Prostate gland (tissue), 2 donors: Measurements from ENCODE around the gene ZNF281.

Source experiments
- POLR2A ChIP-seq: fragments of 450-650 bp; IDR thresholded peaks from one replicate; pipeline ENCODE4 v1.6.1; 2016; ENCODE audit warnings: antibody characterized with exemption, mild to moderate bottlenecking
- POLR2AphosphoS5 ChIP-seq: sonication (generic); formaldehyde crosslinking; IDR thresholded peaks from one replicate; pipeline ENCODE4 v1.6.1; 2017; ENCODE audit warnings: antibody characterized with exemption
- TF ChIP-seq, protein P1 (sequence below), 4 experiments: fragments of 200-600 bp in 2 of 4; fragments of 450-650 bp in 2 of 4; sonication (generic) in 2 of 4; IDR thresholded peaks; 1 replicate in 3 of 4; 2 replicates in 1 of 4; pipeline ENCODE4 v1.5.1; 2016 to 2019; ENCODE audit warnings: antibody characterized with exemption in 4 of 4, mild to moderate bottlenecking in 2 of 4, moderate library complexity in 2 of 4

- TF ChIP-seq, protein P1, sequence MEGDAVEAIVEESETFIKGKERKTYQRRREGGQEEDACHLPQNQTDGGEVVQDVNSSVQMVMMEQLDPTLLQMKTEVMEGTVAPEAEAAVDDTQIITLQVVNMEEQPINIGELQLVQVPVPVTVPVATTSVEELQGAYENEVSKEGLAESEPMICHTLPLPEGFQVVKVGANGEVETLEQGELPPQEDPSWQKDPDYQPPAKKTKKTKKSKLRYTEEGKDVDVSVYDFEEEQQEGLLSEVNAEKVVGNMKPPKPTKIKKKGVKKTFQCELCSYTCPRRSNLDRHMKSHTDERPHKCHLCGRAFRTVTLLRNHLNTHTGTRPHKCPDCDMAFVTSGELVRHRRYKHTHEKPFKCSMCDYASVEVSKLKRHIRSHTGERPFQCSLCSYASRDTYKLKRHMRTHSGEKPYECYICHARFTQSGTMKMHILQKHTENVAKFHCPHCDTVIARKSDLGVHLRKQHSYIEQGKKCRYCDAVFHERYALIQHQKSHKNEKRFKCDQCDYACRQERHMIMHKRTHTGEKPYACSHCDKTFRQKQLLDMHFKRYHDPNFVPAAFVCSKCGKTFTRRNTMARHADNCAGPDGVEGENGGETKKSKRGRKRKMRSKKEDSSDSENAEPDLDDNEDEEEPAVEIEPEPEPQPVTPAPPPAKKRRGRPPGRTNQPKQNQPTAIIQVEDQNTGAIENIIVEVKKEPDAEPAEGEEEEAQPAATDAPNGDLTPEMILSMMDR (IDR thresholded peaks at IDR 0.05), result no peak
- TF ChIP-seq POLR2A (no peak), POLR2AphosphoS5 (no peak)
Measured at GRCh38 chr1:200388791-200389190, 21.0 kb downstream of the ZNF281 start.
